Esophagus squamous epithelium (tissue), 4 donors: Measurements from ENCODE around the gene EPDR1.

Experiments used
- POLR2A ChIP-seq, 4 donors: fragments of 450-650 bp; IDR thresholded peaks; one replicate each; pipeline ENCODE4 v1.6.1; 2017; ENCODE audit warnings: antibody characterized with exemption in 4 of 4, mild to moderate bottlenecking in 4 of 4, moderate library complexity in 3 of 4
- TF ChIP-seq, protein P1 (sequence below), 6 experiments: fragments of 450-650 bp in 4 of 6; fragments of 200-600 bp in 2 of 6; sonication (generic) in 2 of 6; IDR thresholded peaks; one replicate each; pipeline ENCODE4 v1.5.1; 2016 to 2019; ENCODE audit warnings: antibody characterized with exemption in 6 of 6, mild to moderate bottlenecking in 4 of 6, moderate library complexity in 4 of 6

DNA sequence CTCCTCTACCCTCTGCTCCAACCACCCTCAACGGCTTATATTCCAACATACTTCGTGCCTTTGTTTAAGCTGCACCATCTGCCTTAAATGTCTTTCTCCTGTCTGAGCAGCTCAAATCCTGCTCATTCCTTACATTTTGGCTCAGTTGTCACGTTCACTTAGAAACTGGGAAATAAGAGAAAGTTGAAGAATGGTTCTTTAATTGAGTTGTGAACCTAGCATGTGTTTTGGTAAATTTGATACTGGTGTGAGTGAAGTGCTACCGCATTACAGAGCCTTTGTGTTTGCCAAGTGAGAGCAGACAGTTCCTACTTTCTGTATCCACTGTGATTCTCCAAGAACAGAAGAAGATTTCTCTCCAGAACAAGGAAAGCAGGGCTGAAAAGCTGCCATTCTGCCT is 54.3 kb downstream of the EPDR1 start:
- TF ChIP-seq, protein P1, sequence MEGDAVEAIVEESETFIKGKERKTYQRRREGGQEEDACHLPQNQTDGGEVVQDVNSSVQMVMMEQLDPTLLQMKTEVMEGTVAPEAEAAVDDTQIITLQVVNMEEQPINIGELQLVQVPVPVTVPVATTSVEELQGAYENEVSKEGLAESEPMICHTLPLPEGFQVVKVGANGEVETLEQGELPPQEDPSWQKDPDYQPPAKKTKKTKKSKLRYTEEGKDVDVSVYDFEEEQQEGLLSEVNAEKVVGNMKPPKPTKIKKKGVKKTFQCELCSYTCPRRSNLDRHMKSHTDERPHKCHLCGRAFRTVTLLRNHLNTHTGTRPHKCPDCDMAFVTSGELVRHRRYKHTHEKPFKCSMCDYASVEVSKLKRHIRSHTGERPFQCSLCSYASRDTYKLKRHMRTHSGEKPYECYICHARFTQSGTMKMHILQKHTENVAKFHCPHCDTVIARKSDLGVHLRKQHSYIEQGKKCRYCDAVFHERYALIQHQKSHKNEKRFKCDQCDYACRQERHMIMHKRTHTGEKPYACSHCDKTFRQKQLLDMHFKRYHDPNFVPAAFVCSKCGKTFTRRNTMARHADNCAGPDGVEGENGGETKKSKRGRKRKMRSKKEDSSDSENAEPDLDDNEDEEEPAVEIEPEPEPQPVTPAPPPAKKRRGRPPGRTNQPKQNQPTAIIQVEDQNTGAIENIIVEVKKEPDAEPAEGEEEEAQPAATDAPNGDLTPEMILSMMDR (IDR thresholded peaks at IDR 0.05) = no peak
- no peak for TF ChIP-seq POLR2A (IDR thresholded peaks at IDR 0.05)
